Measurements from ENCODE around the gene OPCML.
A peak's percentile ranks its signal among the peaks of the same experiment; 100 is the strongest.

The OPCML gene

GRCh38 chr11:133137939-133138338 is 394.4 kb downstream of the OPCML start:
- no peak overlapping the region for H4K8ac ChIP-seq (ENCODE audit: low read depth, low read length)
- H3K79me1 ChIP-seq (ENCODE audit: low read depth, low read length): no peaks in the 10 kb centered on the region
- no peak overlapping the region for H2BK12ac ChIP-seq (ENCODE audit: low read length)
- peaks cover 0 to 5% of the 10 kb centered on the region in 2 donors for H3K4me1 ChIP-seq (ENCODE audit: control insufficient read depth in 2 of 2, insufficient read depth in 1 of 2, low read depth in 1 of 2, low read length in 2 of 2)
- no peak overlapping the region for H3K9ac ChIP-seq (ENCODE audit: low read depth, low read length, poor library complexity)
- no peak for DNase-seq (ENCODE audit: low spot score)
- H2AFZ ChIP-seq (ENCODE audit: low read length): no peak overlapping the region
- H3K18ac ChIP-seq (ENCODE audit: low read length): no peak overlapping the region
- H3K27me3 ChIP-seq (ENCODE audit: control insufficient read depth in 3 of 3, insufficient read depth in 3 of 3, low read depth in 1 of 3, low read length in 3 of 3): no peaks in the 10 kb centered on the region
- H3K4ac ChIP-seq (ENCODE audit: low read length): no peak overlapping the region
- H4K91ac ChIP-seq (ENCODE audit: low read depth, low read length, poor library complexity): no peak overlapping the region
- H3K14ac ChIP-seq (ENCODE audit: low read length): no peak overlapping the region
- H2BK5ac ChIP-seq (ENCODE audit: low read length): no peak overlapping the region
- H2BK15ac ChIP-seq (ENCODE audit: low read length): no peak overlapping the region
- H2AK5ac ChIP-seq (ENCODE audit: low read depth, low read length): no peak overlapping the region
- WGBS, 2 donors (ENCODE audit: extremely low coverage in 2 of 2, insufficient read length in 2 of 2, insufficient replicate concordance in 1 of 2): no CpG with 5 or more reads among the region's 5 CpGs
- H3K36me3 ChIP-seq (replicated peaks in 1 of 2; ENCODE audit: control insufficient read depth in 2 of 2, insufficient read depth in 2 of 2, low read length in 2 of 2): no peaks in the 10 kb centered on the region
- H3K23ac ChIP-seq (ENCODE audit: low read depth, low read length, poor library complexity): no peak overlapping the region
- no peak overlapping the region for H3K27ac ChIP-seq (replicated peaks; ENCODE audit: low read length)
- no peak overlapping the region for H3K4me3 ChIP-seq (ENCODE audit: low read length in 2 of 2)
- no peak overlapping the region for H3K4me2 ChIP-seq (ENCODE audit: insufficient read depth, low read length, poor library complexity, severe bottlenecking)
- H2BK120ac ChIP-seq (ENCODE audit: low read depth, low read length): no peak overlapping the region
- H3K9me3 ChIP-seq (replicated peaks in 1 of 2; ENCODE audit: control insufficient read depth in 2 of 2, insufficient read depth in 1 of 2, low read depth in 1 of 2, low read length in 2 of 2): no peaks in the 10 kb centered on the region

GRCh38 chr11:133137270-133137669 is 395.0 kb downstream of the OPCML start:
- Histone ChIP-seq H3K9me3 (replicated peaks in 1 of 2; ENCODE audit: control insufficient read depth in 2 of 2, insufficient read depth in 1 of 2, low read depth in 1 of 2, low read length in 2 of 2) (no peaks in the 10 kb centered on the region), H3K14ac (ENCODE audit: low read length) (no peak overlapping the region), H3K23ac (ENCODE audit: low read depth, low read length, poor library complexity) (no peak overlapping the region), H3K9ac (ENCODE audit: low read depth, low read length, poor library complexity) (no peak overlapping the region), H2BK12ac (ENCODE audit: low read length) (no peak overlapping the region), H3K18ac (ENCODE audit: low read length) (no peak overlapping the region), H3K79me1 (ENCODE audit: low read depth, low read length) (no peaks in the 10 kb centered on the region), H3K4me3 (ENCODE audit: low read length in 2 of 2) (no peak overlapping the region), H3K4ac (ENCODE audit: low read length) (no peak overlapping the region), H4K91ac (ENCODE audit: low read depth, low read length, poor library complexity) (no peak overlapping the region), H2BK120ac (ENCODE audit: low read depth, low read length) (no peak overlapping the region), H2BK15ac (ENCODE audit: low read length) (no peak overlapping the region), H3K4me1 (ENCODE audit: control insufficient read depth in 2 of 2, insufficient read depth in 1 of 2, low read depth in 1 of 2, low read length in 2 of 2) (peaks cover 0 to 6% of the 10 kb centered on the region in 2 donors), H4K8ac (ENCODE audit: low read depth, low read length) (no peak overlapping the region), H2BK5ac (ENCODE audit: low read length) (no peak overlapping the region), H3K27ac (replicated peaks; ENCODE audit: low read length) (no peak overlapping the region), H2AK5ac (ENCODE audit: low read depth, low read length) (no peak overlapping the region), H3K4me2 (ENCODE audit: insufficient read depth, low read length, poor library complexity, severe bottlenecking) (no peak overlapping the region), H3K27me3 (ENCODE audit: control insufficient read depth in 3 of 3, insufficient read depth in 3 of 3, low read depth in 1 of 3, low read length in 3 of 3) (no peaks in the 10 kb centered on the region), H2AFZ (ENCODE audit: low read length) (no peak overlapping the region), H3K36me3 (replicated peaks in 1 of 2; ENCODE audit: control insufficient read depth in 2 of 2, insufficient read depth in 2 of 2, low read length in 2 of 2) (no peaks in the 10 kb centered on the region)
- no peak for DNase-seq (ENCODE audit: low spot score)
- no CpG with 5 or more reads among the region's 2 CpGs for WGBS, 2 donors (ENCODE audit: extremely low coverage in 2 of 2, insufficient read length in 2 of 2, insufficient replicate concordance in 1 of 2)

- Histone ChIP-seq H3K4me2 (ENCODE audit: insufficient read depth, low read length, poor library complexity, severe bottlenecking) (no peak overlapping the region), H4K8ac (ENCODE audit: low read depth, low read length) (no peak overlapping the region), H2AFZ (ENCODE audit: low read length) (no peak overlapping the region), H3K9ac (ENCODE audit: low read depth, low read length, poor library complexity) (no peak overlapping the region), H2BK15ac (ENCODE audit: low read length) (no peak overlapping the region), H2BK5ac (ENCODE audit: low read length) (no peak overlapping the region), H3K79me1 (ENCODE audit: low read depth, low read length) (no peaks in the 10 kb centered on the region), H3K18ac (ENCODE audit: low read length) (no peak overlapping the region), H3K4me1 (ENCODE audit: control insufficient read depth in 2 of 2, insufficient read depth in 1 of 2, low read depth in 1 of 2, low read length in 2 of 2) (peaks cover 0 to 6% of the 10 kb centered on the region in 2 donors), H3K27ac (replicated peaks; ENCODE audit: low read length) (no peak overlapping the region), H3K4me3 (ENCODE audit: low read length in 2 of 2) (no peak overlapping the region), H2BK120ac (ENCODE audit: low read depth, low read length) (no peak overlapping the region), H3K36me3 (replicated peaks in 1 of 2; ENCODE audit: control insufficient read depth in 2 of 2, insufficient read depth in 2 of 2, low read length in 2 of 2) (no peaks in the 10 kb centered on the region), H3K14ac (ENCODE audit: low read length) (no peak overlapping the region), H3K23ac (ENCODE audit: low read depth, low read length, poor library complexity) (no peak overlapping the region), H2BK12ac (ENCODE audit: low read length) (no peak overlapping the region), H3K27me3 (ENCODE audit: control insufficient read depth in 3 of 3, insufficient read depth in 3 of 3, low read depth in 1 of 3, low read length in 3 of 3) (no peaks in the 10 kb centered on the region), H3K9me3 (replicated peaks in 1 of 2; ENCODE audit: control insufficient read depth in 2 of 2, insufficient read depth in 1 of 2, low read depth in 1 of 2, low read length in 2 of 2) (no peaks in the 10 kb centered on the region), H2AK5ac (ENCODE audit: low read depth, low read length) (no peak overlapping the region), H3K4ac (ENCODE audit: low read length) (no peak overlapping the region), H4K91ac (ENCODE audit: low read depth, low read length, poor library complexity) (no peak overlapping the region)
- DNase-seq (ENCODE audit: low spot score): no peak
- 100% methylated on average over 1 of the region's 4 CpGs; no CpG with 5 or more reads in 1 of the 2 donors for WGBS, 2 donors (ENCODE audit: extremely low coverage in 2 of 2, insufficient read length in 2 of 2, insufficient replicate concordance in 1 of 2)
Observed at GRCh38 chr11:133136376-133136775, 395.9 kb downstream of the OPCML start.

GRCh38 chr11:133134314-133135173 is 397.8 kb downstream of the OPCML start:
- WGBS, 2 donors (ENCODE audit: extremely low coverage in 2 of 2, insufficient read length in 2 of 2, insufficient replicate concordance in 1 of 2): no CpG with 5 or more reads among the region's 11 CpGs
- no peak overlapping the region for H3K9ac ChIP-seq (ENCODE audit: low read depth, low read length, poor library complexity)
- H2BK15ac ChIP-seq (ENCODE audit: low read length): no peak overlapping the region
- H2BK5ac ChIP-seq (ENCODE audit: low read length): no peak overlapping the region
- H3K4me3 ChIP-seq (ENCODE audit: low read length in 2 of 2): no peak overlapping the region
- H2BK120ac ChIP-seq (ENCODE audit: low read depth, low read length): no peak overlapping the region
- H2AK5ac ChIP-seq (ENCODE audit: low read depth, low read length): no peak overlapping the region
- peaks cover 0 to 6% of the 10 kb centered on the region in 2 donors for H3K4me1 ChIP-seq (ENCODE audit: control insufficient read depth in 2 of 2, insufficient read depth in 1 of 2, low read depth in 1 of 2, low read length in 2 of 2)
- no peak overlapping the region for H3K18ac ChIP-seq (ENCODE audit: low read length)
- no peak overlapping the region for H2BK12ac ChIP-seq (ENCODE audit: low read length)
- no peak overlapping the region for H3K4ac ChIP-seq (ENCODE audit: low read length)
- no peak overlapping the region for H4K91ac ChIP-seq (ENCODE audit: low read depth, low read length, poor library complexity)
- H3K14ac ChIP-seq (ENCODE audit: low read length): no peak overlapping the region
- no peaks in the 10 kb centered on the region for H3K27me3 ChIP-seq (ENCODE audit: control insufficient read depth in 3 of 3, insufficient read depth in 3 of 3, low read depth in 1 of 3, low read length in 3 of 3)
- no peaks in the 10 kb centered on the region for H3K79me1 ChIP-seq (ENCODE audit: low read depth, low read length)
- no peak overlapping the region for H3K27ac ChIP-seq (replicated peaks; ENCODE audit: low read length)
- H3K9me3 ChIP-seq (replicated peaks in 1 of 2; ENCODE audit: control insufficient read depth in 2 of 2, insufficient read depth in 1 of 2, low read depth in 1 of 2, low read length in 2 of 2): no peaks in the 10 kb centered on the region
- no peak overlapping the region for H3K23ac ChIP-seq (ENCODE audit: low read depth, low read length, poor library complexity)
- peak; percentile 69 for DNase-seq (ENCODE audit: low spot score)
- H4K8ac ChIP-seq (ENCODE audit: low read depth, low read length): no peak overlapping the region
- H3K4me2 ChIP-seq (ENCODE audit: insufficient read depth, low read length, poor library complexity, severe bottlenecking): no peak overlapping the region
- H2AFZ ChIP-seq (ENCODE audit: low read length): no peak overlapping the region
- no peaks in the 10 kb centered on the region for H3K36me3 ChIP-seq (replicated peaks in 1 of 2; ENCODE audit: control insufficient read depth in 2 of 2, insufficient read depth in 2 of 2, low read length in 2 of 2)
